HG02970 (cell line): ENCODE measurements around the gene SPATA25.
A peak's percentile ranks its signal among the peaks of the same experiment; 100 is the strongest.

ENCODE experiments used
- ATAC-seq: cut with Tn5 transposase; IDR thresholded peaks from one replicate; pipeline ENCODE4 v1.9.1; 2021; ENCODE audit warnings: mild to moderate bottlenecking, moderate library complexity, moderate number of reproducible peaks; ENCODE audit not compliant: unreplicated experiment, low FRiP score

SPATA25 gene

DNA sequence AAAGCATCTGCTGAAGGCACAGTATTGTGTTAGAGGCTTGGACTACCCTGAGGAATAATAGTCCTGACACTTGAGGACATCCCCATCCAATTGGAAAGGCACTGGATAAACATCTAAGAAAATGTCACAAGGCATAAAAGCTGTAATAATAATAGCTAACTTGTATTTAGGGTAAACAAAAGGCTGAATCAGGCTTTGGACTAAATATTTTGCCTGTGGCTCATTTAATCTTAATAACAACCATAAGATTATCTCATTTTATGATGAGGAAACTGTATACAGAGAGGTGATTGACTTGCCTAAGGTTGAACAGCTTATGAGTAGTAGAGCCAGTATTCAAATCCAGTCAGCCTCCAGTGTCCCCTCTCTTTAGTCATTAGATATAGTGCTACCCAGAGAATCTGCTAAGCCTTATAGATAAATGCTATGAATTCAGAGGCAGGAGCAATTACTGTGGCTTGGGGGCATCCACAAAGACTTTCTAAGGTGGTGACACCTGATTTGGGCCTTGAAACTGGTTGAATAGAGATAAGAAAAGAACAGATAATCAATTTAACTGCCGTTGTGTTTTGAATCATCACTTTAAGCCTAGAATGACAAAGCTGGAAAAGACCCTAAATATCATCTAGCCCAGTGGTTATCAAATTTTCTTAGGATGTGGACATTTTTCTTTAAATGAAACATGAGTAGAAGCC, 13.9 kb downstream of the SPATA25 start:
- no peak for ATAC-seq

DNA sequence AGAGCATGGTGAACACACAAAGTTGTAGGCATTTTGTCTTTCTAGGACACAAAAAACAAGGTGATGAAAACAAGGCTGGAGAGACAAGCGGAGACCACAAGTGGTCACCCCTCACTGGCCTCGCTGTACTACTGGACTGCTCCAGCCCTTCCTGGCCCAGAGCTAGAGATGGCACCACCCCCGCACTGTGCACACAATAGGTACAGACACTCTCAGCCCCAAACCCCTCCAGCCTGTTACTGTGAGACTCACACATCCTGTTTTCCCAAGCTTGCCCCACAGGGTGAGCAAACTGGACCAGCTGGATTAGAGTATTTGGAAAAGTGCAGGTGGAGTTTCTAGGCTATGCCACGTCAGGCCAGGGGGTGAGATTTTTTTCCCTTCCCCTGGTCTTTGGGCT, 14.8 kb downstream of the SPATA25 start:
- no peak for ATAC-seq

DNA sequence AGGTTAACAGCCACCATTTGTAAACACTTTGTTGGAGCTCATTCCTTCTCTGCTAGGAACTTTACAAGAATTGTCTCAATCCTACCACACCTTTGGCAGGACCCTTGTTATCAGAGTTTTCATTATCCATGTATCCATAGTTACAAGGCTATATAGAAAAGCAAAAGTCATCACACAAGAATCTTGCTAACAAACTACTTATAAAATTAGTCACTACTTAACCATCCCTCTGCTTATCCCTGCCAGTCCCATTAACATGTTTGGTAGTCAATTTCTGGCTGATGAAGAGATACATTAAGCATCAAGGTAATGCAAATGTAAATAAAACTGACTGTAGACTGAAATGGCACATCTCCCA, 19.6 kb downstream of the SPATA25 start:
- no peak for ATAC-seq

DNA sequence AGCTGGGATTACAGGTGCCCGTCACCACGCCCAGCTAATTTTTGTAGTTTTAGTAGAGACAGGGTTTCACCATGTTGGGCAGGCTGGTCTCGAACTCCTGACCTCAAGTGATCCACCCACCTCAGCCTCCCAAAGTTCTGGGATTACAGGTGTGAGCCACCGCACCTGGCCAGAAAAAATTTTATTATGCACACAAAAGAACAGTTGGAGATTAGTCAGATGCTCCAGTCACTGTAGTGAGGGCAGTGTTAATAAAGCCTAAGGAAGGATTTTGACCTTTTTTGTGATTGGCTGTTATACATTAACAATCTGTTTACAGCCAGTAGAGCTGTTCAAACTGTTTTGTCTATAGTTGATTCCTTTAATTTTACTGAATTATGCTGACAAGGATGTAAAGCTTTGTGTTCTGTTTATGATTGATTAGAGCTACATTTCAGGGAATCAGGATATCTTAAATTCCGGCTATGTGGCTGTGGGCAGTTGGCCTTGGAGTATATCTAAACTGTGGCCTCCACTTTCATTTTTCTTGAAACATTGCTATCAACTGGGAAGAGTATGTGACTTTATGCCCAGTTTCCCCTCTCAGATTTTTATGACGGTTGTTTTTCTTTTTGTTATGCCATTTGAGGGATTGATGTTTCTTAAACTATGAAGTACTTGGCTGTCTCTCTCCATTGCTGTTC, 20.1 kb downstream of the SPATA25 start:
- no peak for ATAC-seq

DNA sequence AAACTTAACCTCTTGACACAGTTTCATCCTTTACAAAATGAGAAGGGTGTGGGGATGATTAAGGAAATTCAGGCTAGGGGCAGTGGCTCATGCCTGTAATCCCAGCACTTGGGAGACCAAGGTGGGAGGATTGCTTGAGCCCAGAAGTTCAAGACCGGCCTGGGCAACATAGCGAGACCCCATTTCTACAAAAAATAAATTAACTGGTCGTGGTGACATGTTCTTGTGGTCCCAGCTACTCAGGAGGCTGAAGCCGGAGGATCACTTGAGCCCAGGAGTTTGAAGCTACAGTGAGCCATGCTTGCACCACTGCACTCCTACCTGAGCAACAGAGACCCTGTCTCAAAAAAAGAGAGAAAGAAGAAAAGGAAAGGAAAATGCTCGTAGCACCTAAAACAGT, 21.0 kb downstream of the SPATA25 start:
- no peak for ATAC-seq

DNA sequence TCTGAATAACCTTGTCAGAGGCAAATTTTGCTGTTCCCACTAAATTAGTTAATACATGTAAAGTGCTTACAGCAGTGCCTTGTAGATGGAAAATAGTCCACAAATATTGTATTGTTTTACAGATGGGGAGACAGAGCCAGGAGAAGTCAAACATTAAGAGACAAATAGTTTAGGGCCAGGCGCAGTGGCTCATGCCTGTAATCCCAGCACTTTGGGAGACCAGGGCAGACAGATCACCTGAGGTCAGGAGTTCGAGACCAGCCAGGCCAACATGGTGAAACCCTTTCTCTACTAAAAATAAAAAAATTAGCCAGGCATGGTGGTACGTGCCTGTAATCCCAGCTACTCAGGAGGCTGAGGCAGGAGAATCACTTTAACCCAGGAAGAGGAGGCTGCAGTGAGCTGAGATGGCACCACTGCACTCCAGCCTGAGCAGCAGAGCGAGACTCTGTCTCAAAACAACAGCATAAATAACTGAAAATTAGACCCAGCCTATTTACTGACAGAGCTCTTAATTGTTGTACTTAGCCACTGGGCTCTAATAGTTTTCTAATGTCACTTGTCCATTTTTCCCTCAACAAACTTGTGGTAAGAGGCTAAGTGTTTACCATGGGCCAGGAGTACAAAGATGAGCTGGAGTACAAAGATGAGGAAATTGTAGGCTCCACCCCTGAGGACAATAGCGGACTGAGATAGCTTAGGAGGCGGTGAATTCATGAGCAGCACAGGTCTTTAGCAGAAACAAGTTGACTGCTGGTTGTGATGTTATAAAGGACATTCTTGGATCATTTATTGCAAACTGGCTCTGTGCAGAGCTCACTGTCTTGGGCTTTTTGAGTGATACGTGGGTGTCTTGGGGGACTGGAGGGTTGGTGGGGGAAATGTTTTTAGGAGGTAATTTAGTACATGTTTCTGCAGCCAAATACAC, 23.6 kb downstream of the SPATA25 start:
- ATAC-seq: no peak

DNA sequence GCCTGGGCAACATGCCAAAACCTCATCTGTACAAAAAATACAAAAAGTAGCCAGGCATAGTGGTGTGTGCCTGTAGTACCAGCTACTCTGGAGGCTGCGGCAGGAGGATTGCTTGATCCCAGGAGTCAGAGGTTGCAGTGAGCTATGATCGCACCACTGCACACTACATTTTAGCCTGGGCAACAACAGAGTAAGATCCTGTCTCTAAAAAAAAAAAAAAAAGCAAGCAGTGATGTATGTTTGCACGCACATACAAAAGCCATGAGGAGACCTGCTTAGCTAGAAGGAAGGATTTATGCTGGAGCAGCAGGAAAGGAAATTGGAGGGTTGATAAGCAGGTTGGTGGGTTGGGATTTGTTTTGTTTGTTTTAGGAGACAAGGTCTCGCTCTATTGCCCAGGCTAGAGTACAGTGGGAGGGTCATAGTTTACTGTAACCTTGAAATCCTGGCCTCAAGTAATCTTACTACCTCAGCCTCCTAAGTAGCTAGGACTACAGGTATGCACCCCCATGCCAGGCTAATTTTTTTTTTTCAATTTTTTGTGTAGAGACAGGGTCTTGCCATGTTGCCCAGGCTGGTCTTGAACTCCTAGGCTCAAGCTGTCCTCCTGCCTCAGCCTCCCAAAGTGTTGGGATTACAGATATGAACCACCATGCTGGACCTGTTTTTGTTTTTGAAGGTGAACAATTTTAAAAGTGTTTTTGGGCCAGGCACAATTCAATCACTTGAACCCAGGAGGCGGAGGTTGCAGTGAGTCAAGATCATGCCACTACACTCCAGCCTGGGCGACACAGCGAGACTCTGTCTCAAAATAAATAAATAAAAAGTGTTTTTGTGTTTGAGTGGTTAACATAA, 26.0 kb downstream of the SPATA25 start:
- no peak for ATAC-seq

DNA sequence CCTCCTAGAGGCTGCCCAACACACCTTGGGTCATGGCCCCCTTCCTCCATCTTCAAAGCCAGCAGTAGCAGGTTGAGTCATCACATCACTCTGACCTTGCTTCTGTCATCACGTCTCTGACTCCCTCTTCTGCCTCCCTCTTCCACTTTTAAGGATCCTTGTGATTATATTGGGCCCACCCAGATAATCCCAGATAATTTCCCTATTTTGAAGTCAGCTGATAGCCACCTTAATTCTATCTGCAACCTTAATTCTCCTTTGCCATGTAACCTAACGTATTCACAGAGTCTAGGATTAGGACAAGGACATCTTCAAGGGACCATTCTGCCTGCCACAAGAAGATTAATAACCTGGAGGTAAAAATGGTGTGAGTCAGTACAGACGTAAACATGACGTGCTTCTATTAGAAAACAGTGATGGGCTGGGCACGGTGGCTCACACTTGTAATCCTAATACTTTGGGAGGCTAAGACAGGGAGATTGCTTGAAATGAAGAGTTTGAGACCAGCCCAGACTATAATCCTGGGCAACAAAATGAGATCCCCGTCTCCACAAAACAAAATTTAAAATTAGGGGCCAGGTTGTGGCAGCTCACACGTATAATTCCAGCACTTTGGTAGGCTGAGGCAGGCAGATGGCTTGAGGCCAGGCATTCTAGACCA, 26.7 kb downstream of the SPATA25 start:
- no peak for ATAC-seq

DNA sequence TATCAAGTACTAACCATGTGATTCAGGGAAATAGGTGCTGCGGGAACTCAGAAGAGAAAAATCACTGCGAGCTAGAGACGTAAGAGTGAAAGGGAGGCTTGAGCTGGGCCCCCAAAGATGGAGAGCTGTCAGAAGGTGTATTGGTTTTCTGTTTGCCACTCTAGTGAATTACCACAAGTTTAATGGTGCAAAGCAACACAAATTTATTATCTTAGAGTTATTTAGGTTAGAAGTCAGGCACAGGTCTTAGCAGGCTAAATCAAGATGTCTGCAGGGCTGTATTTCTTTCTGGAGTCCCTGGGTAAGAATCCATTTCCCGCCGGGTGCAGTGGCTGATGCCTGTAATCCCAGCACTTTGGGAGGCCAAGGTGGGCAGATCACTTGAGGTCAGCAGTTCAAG, 27.5 kb downstream of the SPATA25 start:
- ATAC-seq: no peak

DNA sequence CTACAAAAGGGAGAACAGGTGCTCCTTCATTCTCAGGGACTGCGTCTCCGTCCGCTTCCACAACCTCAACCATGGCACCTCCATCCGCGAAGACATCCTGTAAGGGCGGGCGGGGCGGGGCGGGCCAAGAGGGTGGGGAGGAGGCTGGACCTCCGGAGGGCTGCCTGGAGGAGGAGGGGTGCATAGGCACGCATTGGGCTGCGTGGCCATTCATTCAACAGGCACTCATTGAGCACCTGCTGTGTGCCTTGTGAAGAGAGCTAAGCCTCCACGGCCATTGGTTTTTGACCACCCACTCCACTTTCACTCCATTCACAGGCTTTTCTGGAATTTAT, 29.6 kb downstream of the SPATA25 start:
- ATAC-seq: no peak

DNA sequence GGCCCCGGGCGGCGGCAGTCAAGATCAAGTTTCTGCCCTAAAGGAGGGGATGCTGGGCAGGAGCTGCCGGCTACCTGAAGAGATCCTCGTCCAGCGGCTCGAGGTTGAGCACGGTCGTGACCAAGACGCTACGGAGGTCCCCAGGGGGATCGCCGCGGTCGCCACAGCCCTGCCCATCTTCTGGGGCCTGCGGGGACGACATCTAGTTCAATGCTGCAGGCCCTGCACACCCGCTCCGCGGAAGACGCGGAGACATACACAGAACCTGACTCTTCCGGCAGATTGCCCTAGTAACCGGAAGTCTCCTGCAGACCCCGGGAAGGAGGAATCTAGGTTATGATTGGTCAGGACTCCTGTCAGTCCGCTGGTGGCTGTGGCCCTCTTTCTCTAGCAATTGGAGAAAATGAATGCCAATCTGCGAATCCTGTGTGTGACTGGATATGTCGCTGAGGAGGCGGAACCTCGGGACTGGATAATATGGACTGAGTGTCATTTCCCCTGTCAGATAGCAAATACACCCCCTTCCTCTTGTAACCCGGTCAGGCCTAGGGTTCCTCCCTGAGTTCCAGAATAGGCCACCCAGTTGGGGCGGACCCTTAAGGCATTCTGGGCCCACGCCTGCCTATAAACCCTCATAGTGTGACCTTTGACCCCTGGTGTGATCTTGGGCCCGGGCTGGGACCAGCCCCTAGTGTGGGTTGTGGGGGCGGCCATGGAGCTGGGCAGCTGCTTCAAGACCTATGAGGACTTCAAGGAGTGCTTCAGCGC, 30.1 kb downstream of the SPATA25 start, which contains the start of the genes ACOT8 and ZSWIM3:
TSS of gene ACOT8 (minus strand) at position 279 of the 768 bp plus-strand sequence. CDS start at position 202, 77 bp downstream.
TSS of gene ZSWIM3 (plus strand) at position 501 of the 768 bp plus-strand sequence. CDS start at position 713, 212 bp downstream.
- ATAC-seq: peak; percentile 96

DNA sequence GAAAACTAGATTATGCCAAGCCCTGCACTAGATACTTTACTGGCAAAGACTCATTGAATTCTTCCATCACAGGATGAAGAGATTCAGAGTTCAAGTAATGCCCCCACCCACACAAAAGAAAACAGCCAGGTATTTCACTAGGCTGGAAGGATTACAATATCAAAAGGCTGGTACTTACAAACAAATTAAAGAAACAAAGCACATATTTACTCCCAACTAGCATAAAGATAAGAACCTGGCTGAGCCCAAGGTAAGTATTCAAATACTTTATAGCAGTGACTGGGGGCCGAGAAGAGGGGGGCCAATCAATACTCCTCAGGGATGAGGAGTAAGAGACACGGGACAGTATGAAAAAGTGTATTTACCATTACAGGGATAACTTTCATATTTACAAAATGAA, 33.9 kb downstream of the SPATA25 start:
- no peak for ATAC-seq

DNA sequence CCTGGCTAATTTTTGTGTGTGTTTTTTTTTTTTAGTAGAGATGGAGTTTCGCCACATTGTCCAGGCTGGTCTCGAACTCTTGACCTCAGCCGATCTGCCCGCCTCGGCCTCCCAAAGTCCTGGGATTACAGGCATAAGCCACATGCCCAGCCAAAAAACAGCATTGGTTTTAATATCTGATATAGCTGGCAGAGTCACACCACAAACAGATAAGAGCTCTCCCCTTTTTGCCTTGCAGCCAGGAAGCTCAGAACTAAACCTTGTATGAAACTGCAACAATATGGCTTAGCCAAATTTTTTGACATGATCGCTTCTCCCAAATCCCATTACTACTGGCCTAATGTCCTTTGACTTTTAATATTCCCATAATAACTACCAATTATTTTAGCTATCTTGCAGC, 35.1 kb downstream of the SPATA25 start:
- no peak for ATAC-seq

DNA sequence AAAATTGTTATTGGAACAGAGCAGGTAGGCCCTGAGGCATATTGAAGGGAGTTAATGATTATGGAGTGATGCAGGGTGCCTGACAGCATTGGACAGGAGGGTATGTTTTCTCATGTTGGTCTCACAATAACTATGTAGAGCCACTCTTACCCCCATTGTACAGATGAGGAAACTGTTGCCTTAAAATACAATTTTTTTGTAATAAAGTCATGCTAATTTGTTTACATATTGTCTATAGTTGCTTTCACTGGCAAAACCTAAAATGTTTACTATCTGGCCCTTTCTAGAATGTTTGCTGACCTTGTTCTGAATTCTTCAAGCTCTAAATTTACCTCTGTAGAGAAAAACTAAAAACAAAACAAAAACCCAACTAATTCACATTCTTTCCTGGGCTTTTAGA, 35.9 kb downstream of the SPATA25 start:
- ATAC-seq: no peak

DNA sequence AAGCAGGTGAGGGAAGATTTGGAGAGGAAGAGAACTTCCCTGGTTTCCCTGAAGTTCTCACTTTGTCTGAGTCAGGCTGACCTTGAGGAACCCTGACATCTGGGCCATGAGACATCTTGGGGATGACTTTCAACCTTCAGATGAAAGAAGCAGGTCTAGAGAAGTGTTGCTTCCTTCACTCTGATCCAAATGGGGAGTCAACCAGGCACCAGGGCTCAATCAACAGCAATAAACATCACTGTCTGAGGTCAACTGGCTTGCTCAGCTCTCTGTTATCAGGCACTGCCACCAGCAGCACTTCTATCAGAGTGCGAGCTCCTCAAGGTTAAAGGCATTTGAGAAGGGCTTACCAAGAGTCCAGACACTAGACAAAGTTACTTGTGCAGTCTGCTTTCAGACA, 36.5 kb downstream of the SPATA25 start:
- ATAC-seq: no peak

DNA sequence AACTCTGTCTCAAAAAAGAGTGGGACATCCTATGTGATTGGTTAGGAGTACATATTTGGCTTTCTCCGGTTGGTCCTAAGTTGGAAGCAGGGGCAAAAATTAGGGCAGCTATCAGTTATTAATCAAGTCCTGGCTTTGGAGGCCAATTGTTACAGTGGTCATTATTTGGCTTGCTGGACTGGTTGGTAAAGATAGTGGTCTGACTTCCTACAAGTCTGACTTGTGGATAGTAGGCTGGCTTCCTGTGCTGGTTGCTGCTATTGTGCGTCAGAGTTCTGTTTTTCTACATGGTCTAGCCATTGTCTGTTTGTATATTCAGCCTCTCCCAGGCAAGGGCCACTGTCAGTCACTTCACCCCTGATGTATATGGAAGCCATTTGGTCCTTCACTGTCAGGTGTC, 37.2 kb downstream of the SPATA25 start:
- ATAC-seq: no peak

DNA sequence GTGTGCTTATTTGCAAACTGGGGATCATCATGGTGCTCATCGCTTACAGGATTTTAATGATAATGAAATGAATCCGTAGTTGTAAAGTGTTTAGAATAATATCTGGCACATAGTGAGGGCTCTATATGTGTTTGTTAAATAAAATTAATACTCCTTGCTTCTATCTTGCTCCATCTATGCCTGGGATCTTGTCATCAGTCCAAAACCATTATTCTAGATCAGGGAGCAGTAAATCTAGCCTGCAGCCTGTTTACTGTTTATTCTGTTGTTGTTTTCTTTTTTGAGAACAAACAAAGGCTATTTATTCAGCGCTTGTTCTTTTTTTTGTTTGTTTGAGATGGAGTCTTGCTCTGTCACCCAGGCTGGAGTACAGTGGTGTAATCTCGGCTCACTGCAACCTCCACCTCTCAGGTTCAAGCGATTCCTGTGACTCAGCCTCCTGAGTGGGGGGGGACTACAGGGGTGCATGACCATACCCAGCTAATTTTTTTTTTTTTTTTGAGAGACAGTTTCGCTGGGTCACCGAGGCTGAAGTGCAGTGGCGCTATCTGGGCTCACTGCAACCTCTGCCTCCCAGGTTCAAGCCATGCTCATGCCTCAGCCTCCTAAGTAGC, 38.3 kb downstream of the SPATA25 start:
- ATAC-seq: no peak

DNA sequence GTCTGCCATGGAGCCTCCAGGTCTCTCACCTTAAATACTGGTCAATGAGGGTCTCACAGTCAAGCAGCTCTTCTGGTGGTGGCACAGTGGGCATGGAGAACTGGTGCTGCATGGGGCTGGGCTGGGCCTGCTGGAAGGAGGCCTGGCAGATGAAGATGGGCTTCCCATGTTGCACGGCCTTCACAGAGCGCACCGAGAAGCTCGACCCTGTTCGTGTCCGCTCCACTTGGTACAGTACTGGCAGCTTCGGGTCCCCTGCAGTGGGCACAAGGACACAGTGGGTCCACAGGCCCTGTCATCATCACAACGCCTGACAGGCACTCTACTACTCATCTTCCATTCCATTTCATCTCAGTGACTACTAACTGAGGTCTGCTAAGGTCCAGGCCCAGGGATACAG, 39.0 kb downstream of the SPATA25 start:
- no peak for ATAC-seq

DNA sequence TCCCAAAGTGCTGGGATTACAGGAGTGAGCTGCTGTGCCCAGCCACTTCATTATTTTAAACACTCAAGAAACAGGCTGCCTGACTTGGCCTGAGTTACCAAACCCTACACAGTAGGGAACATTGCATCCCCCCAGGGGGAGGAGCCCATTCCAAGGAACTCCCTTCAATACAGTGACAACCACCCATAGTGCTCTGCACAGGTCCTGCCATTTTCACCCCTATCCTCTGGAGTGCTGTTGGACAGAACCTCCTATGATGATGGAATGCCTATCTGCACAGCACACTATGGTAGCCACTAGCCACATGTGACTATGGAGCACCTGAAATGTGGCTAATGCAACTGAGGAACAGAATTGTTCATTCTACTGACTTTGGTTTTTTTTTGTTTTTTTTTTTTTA, 42.0 kb downstream of the SPATA25 start:
- no peak for ATAC-seq
